ENCODE results near the gene RCAN3.

- no peak for TF ChIP-seq CTCF (IDR thresholded peaks at IDR 0.05; ENCODE audit: poor library complexity)
- TF ChIP-seq EZH2 (IDR thresholded peaks at IDR 0.05; ENCODE audit: borderline replicate concordance): no peak
Measured at GRCh38 chr1:24504560-24504959, 1.9 kb downstream of the RCAN3 start.
